Measurements from ENCODE around the gene TENM3. TPM values are rescaled to one million over a fixed set of nuclear protein-coding genes. Genes with fewer than 3 reads are reported as not detected.

TENM3 gene
- total and polyA plus RNA-seq, 5 donors from 2014 or later, result not detected

DNA sequence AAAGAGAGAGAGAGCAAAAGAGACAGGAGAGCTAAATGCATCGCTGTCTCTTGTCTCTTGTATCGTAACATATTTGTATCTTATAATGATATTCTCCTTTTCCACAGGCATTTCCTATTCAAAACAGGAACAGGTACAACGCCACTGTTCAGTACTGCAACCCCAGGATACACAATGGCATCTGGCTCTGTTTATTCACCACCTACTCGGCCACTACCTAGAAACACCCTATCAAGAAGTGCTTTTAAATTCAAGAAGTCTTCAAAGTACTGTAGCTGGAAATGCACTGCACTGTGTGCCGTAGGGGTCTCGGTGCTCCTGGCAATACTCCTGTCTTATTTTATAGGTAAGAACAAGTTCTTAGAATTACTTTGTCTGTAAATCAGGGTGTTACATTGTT lies 385.3 kb downstream of the TENM3 start:
- Mint-ChIP-seq H3K27ac (no peak overlapping the region), H3K4me1 (no peaks in the 10 kb centered on the region), H3K4me3 (no peak overlapping the region), H3K9me3 (peaks cover 0 to 2% (median 0%) of the 10 kb centered on the region in 7 donors), H3K27me3 (no peaks in the 10 kb centered on the region), H3K36me3 (no peaks in the 10 kb centered on the region)
- no peaks in the 10 kb centered on the region for H3K36me3 ChIP-seq (ENCODE audit: control insufficient read depth, insufficient read depth, low read length)
- ATAC-seq (ENCODE audit: low read depth in 2 of 2), result no peak
- H3K27me3 ChIP-seq (ENCODE audit: control insufficient read depth, insufficient read depth, low read length), result no peaks in the 10 kb centered on the region
- no peak for DNase-seq
- no peak overlapping the region for H3K4me3 ChIP-seq (ENCODE audit: low read depth, low read length)
- no peak overlapping the region for H3K27ac ChIP-seq (ENCODE audit: insufficient read depth, low read length, poor library complexity, severe bottlenecking)
- H3K4me1 ChIP-seq (ENCODE audit: control insufficient read depth, insufficient read depth, low read length, poor library complexity, severe bottlenecking), result no peaks in the 10 kb centered on the region
- H3K9me3 ChIP-seq (ENCODE audit: control insufficient read depth in 2 of 2, low read length in 2 of 2), result no peaks in the 10 kb centered on the region

- DNase-seq, result no peak
- no peak overlapping the region for H3K27ac Mint-ChIP-seq
- H3K27ac ChIP-seq (ENCODE audit: insufficient read depth, low read length, poor library complexity, severe bottlenecking), result no peak overlapping the region
- H3K36me3 Mint-ChIP-seq, result no peaks in the 10 kb centered on the region
- no peaks in the 10 kb centered on the region for H3K27me3 Mint-ChIP-seq
- H3K4me3 Mint-ChIP-seq, result no peak overlapping the region
- no peaks in the 10 kb centered on the region for H3K4me1 Mint-ChIP-seq
- H3K9me3 Mint-ChIP-seq, result peaks cover 0 to 2% (median 0%) of the 10 kb centered on the region in 7 donors
- no peak overlapping the region for H3K4me3 ChIP-seq (ENCODE audit: low read depth, low read length)
- H3K27me3 ChIP-seq (ENCODE audit: control insufficient read depth, insufficient read depth, low read length), result no peaks in the 10 kb centered on the region
- H3K36me3 ChIP-seq (ENCODE audit: control insufficient read depth, insufficient read depth, low read length), result no peaks in the 10 kb centered on the region
- H3K4me1 ChIP-seq (ENCODE audit: control insufficient read depth, insufficient read depth, low read length, poor library complexity, severe bottlenecking), result no peaks in the 10 kb centered on the region
- no peaks in the 10 kb centered on the region for H3K9me3 ChIP-seq (ENCODE audit: control insufficient read depth in 2 of 2, low read length in 2 of 2)
- ATAC-seq (ENCODE audit: low read depth in 2 of 2), result no peak
Measured at GRCh38 chr4:182629096-182629495, 385.9 kb downstream of the TENM3 start.

DNA sequence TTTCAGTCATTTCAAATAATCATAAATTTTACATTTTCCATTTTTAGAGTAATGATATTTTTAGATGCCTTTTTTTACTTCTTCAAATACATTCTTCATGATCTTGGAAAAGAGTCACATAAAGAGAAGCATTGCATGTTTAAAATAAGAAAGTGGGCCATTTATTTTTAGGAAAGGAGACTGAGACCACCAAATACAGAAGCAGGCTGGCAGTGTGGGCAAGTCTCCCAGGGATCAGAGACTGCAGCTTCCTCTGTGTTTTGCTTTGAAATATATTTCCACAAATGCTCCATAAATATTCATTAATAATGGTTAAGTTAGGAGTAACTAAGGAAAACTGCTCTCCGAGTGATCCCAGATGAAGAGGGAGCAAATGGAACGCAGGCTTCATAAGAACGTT lies 397.3 kb downstream of the TENM3 start:
- H3K36me3 Mint-ChIP-seq, result no peaks in the 10 kb centered on the region
- no peak overlapping the region for H3K4me3 Mint-ChIP-seq
- Histone ChIP-seq H3K27me3 (ENCODE audit: control insufficient read depth, insufficient read depth, low read length) (no peaks in the 10 kb centered on the region), H3K4me3 (ENCODE audit: low read depth, low read length) (no peak overlapping the region), H3K4me1 (ENCODE audit: control insufficient read depth, insufficient read depth, low read length, poor library complexity, severe bottlenecking) (no peaks in the 10 kb centered on the region), H3K9me3 (ENCODE audit: control insufficient read depth in 2 of 2, low read length in 2 of 2) (no peaks in the 10 kb centered on the region), H3K36me3 (ENCODE audit: control insufficient read depth, insufficient read depth, low read length) (no peaks in the 10 kb centered on the region), H3K27ac (ENCODE audit: insufficient read depth, low read length, poor library complexity, severe bottlenecking) (no peak overlapping the region)
- H3K4me1 Mint-ChIP-seq, result no peaks in the 10 kb centered on the region
- H3K9me3 Mint-ChIP-seq, result peaks cover 0 to 6% (median 2%) of the 10 kb centered on the region in 7 donors
- H3K27ac Mint-ChIP-seq, result no peak overlapping the region
- peaks cover 5% of the 10 kb centered on the region for H3K27me3 Mint-ChIP-seq
- ATAC-seq (ENCODE audit: low read depth in 2 of 2) (no peak), DNase-seq (no peak)

DNA sequence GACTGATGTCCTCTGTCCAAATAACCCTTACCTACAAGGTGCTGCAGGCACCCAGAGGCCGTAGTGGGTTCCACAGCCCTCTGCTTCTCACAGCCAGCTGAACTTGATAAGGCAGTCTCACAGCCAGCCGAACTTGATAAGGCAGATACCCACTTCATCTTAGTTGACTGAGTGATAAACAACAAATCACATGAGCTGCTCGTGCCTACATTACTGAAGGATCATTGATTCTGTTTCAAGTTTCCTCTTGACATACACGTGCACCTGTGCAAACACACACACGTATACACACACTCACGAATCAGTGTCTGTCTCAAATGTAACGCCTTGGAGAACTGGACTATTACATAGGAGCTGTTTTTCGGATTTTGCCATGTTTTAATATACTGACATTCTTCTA lies 397.7 kb downstream of the TENM3 start:
- H3K4me3 ChIP-seq (ENCODE audit: low read depth, low read length), result no peak overlapping the region
- ATAC-seq (ENCODE audit: low read depth in 2 of 2) (no peak), DNase-seq (no peak)
- H3K27ac ChIP-seq (ENCODE audit: insufficient read depth, low read length, poor library complexity, severe bottlenecking), result no peak overlapping the region
- no peaks in the 10 kb centered on the region for H3K4me1 Mint-ChIP-seq
- no peaks in the 10 kb centered on the region for H3K36me3 ChIP-seq (ENCODE audit: control insufficient read depth, insufficient read depth, low read length)
- H3K27ac Mint-ChIP-seq, result no peak overlapping the region
- peaks cover 0 to 8% (median 3%) of the 10 kb centered on the region in 7 donors for H3K9me3 Mint-ChIP-seq
- no peaks in the 10 kb centered on the region for H3K4me1 ChIP-seq (ENCODE audit: control insufficient read depth, insufficient read depth, low read length, poor library complexity, severe bottlenecking)
- H3K27me3 ChIP-seq (ENCODE audit: control insufficient read depth, insufficient read depth, low read length), result no peaks in the 10 kb centered on the region
- H3K27me3 Mint-ChIP-seq, result peaks cover 5% of the 10 kb centered on the region
- no peak overlapping the region for H3K4me3 Mint-ChIP-seq
- no peaks in the 10 kb centered on the region for H3K9me3 ChIP-seq (ENCODE audit: control insufficient read depth in 2 of 2, low read length in 2 of 2)
- H3K36me3 Mint-ChIP-seq, result no peaks in the 10 kb centered on the region

- no peak overlapping the region for H3K27ac ChIP-seq (ENCODE audit: insufficient read depth, low read length, poor library complexity, severe bottlenecking)
- Mint-ChIP-seq H3K4me3 (no peak overlapping the region), H3K9me3 (peaks cover 0 to 8% (median 3%) of the 10 kb centered on the region in 7 donors), H3K27me3 (no peaks in the 10 kb centered on the region), H3K36me3 (no peaks in the 10 kb centered on the region), H3K27ac (no peak overlapping the region), H3K4me1 (no peaks in the 10 kb centered on the region)
- no peak for DNase-seq
- H3K4me1 ChIP-seq (ENCODE audit: control insufficient read depth, insufficient read depth, low read length, poor library complexity, severe bottlenecking), result no peaks in the 10 kb centered on the region
- no peaks in the 10 kb centered on the region for H3K27me3 ChIP-seq (ENCODE audit: control insufficient read depth, insufficient read depth, low read length)
- ATAC-seq (ENCODE audit: low read depth in 2 of 2), result no peak
- H3K4me3 ChIP-seq (ENCODE audit: low read depth, low read length), result no peak overlapping the region
- no peaks in the 10 kb centered on the region for H3K36me3 ChIP-seq (ENCODE audit: control insufficient read depth, insufficient read depth, low read length)
- H3K9me3 ChIP-seq (ENCODE audit: control insufficient read depth in 2 of 2, low read length in 2 of 2), result no peaks in the 10 kb centered on the region
Measured at GRCh38 chr4:182642831-182643230, 399.6 kb downstream of the TENM3 start.

DNA sequence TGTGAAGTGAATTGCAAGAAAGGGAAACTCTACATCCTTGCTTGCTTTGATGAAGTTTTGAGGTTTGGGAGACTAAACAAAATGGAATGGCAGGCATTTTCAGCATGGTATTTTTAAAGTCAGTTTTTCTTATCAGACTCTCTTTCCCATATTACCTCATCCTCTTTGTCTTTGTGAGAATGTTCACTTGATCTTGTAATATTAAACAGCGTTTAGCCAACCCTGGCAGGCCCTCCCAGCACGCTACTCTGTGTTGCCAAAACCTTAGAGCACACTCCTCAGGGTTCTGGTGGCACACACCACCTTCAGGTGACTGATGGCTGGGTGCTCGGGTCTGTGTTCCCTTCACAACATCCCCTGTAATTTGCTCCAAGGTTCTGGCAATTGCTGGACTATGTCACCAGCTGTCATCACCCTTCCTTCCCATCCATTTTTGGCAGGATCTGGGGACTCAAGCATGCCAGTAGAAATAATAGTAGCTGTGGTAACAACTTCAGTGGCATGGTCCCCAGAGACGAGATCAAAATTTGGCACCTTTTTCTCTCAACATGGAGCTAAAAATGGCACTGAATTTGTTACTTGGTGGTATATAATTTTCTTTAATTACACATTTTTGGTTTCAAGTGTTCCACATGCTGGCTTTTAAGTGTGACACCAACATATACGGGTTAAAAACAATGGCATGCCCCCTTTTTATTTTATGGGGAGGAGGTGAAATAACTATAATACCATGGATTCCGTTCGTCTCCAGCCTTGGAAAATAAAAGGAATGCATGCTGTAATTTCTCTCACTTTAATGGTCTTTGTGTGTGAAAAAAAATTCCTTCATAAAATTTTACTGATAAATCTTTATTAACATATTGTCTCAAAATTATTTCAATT lies 400.8 kb downstream of the TENM3 start:
- H3K4me1 Mint-ChIP-seq, result no peaks in the 10 kb centered on the region
- H3K27ac Mint-ChIP-seq, result no peak overlapping the region
- no peak for ATAC-seq (ENCODE audit: low read depth in 2 of 2)

GRCh38 chr4:182644683-182645050 lies 401.5 kb downstream of the TENM3 start:
- Histone ChIP-seq H3K4me1 (ENCODE audit: control insufficient read depth, insufficient read depth, low read length, poor library complexity, severe bottlenecking) (no peaks in the 10 kb centered on the region), H3K27ac (ENCODE audit: insufficient read depth, low read length, poor library complexity, severe bottlenecking) (no peak overlapping the region), H3K27me3 (ENCODE audit: control insufficient read depth, insufficient read depth, low read length) (no peaks in the 10 kb centered on the region), H3K9me3 (ENCODE audit: control insufficient read depth in 2 of 2, low read length in 2 of 2) (no peaks in the 10 kb centered on the region), H3K36me3 (ENCODE audit: control insufficient read depth, insufficient read depth, low read length) (no peaks in the 10 kb centered on the region), H3K4me3 (ENCODE audit: low read depth, low read length) (no peak overlapping the region)
- no peak for ATAC-seq (ENCODE audit: low read depth in 2 of 2)
- no peak for DNase-seq
- H3K9me3 Mint-ChIP-seq, result peaks cover 0 to 8% (median 2%) of the 10 kb centered on the region in 7 donors
- H3K4me1 Mint-ChIP-seq, result no peaks in the 10 kb centered on the region
- no peaks in the 10 kb centered on the region for H3K27me3 Mint-ChIP-seq
- no peak overlapping the region for H3K4me3 Mint-ChIP-seq
- no peak overlapping the region for H3K27ac Mint-ChIP-seq
- H3K36me3 Mint-ChIP-seq, result no peaks in the 10 kb centered on the region

More for the DNA sequence above, 400.8 kb downstream of the TENM3 start:
- no peaks in the 10 kb centered on the region for H3K4me1 ChIP-seq (ENCODE audit: control insufficient read depth, insufficient read depth, low read length, poor library complexity, severe bottlenecking)
- H3K27ac ChIP-seq (ENCODE audit: insufficient read depth, low read length, poor library complexity, severe bottlenecking), result no peak overlapping the region
- Mint-ChIP-seq H3K36me3 (no peaks in the 10 kb centered on the region), H3K4me3 (no peak overlapping the region), H3K9me3 (peaks cover 0 to 8% (median 2%) of the 10 kb centered on the region in 7 donors), H3K27me3 (no peaks in the 10 kb centered on the region)
- no peaks in the 10 kb centered on the region for H3K27me3 ChIP-seq (ENCODE audit: control insufficient read depth, insufficient read depth, low read length)
- no peaks in the 10 kb centered on the region for H3K9me3 ChIP-seq (ENCODE audit: control insufficient read depth in 2 of 2, low read length in 2 of 2)
- no peak for DNase-seq
- H3K36me3 ChIP-seq (ENCODE audit: control insufficient read depth, insufficient read depth, low read length), result no peaks in the 10 kb centered on the region
- no peak overlapping the region for H3K4me3 ChIP-seq (ENCODE audit: low read depth, low read length)

DNA sequence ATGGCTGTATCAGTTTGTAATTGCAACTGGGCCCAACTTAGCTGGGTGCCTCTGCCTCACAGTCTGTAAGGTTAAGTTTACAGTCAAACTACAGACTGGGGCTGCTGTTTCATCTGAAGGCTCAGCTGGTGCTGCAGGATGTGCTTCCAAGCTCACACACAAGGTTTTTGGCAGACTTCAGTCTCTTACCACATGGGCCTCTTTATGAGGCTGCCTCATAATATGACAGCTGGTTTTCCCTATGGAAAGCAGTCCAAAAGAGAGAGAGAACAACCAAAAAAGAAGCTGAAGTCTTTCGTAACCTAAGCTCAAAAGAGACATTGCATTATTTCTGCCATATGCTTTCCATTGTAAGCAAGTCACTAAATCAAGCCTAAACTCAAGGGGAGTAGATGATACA lies 402.3 kb downstream of the TENM3 start:
- Histone ChIP-seq H3K4me3 (ENCODE audit: low read depth, low read length) (no peak overlapping the region), H3K36me3 (ENCODE audit: control insufficient read depth, insufficient read depth, low read length) (no peaks in the 10 kb centered on the region), H3K27ac (ENCODE audit: insufficient read depth, low read length, poor library complexity, severe bottlenecking) (no peak overlapping the region), H3K9me3 (ENCODE audit: control insufficient read depth in 2 of 2, low read length in 2 of 2) (no peaks in the 10 kb centered on the region), H3K27me3 (ENCODE audit: control insufficient read depth, insufficient read depth, low read length) (no peaks in the 10 kb centered on the region), H3K4me1 (ENCODE audit: control insufficient read depth, insufficient read depth, low read length, poor library complexity, severe bottlenecking) (no peaks in the 10 kb centered on the region)
- ATAC-seq (ENCODE audit: low read depth in 2 of 2) (no peak), DNase-seq (no peak)
- H3K4me3 Mint-ChIP-seq, result no peak overlapping the region
- H3K27ac Mint-ChIP-seq, result no peak overlapping the region
- peaks cover 0 to 8% (median 4%) of the 10 kb centered on the region in 7 donors for H3K9me3 Mint-ChIP-seq
- peaks cover 3% of the 10 kb centered on the region for H3K27me3 Mint-ChIP-seq
- H3K4me1 Mint-ChIP-seq, result no peaks in the 10 kb centered on the region
- no peaks in the 10 kb centered on the region for H3K36me3 Mint-ChIP-seq
